ENCODE measurements around the gene ITGA2B. TPM values are rescaled to one million over a fixed set of nuclear protein-coding genes. Genes with fewer than 3 reads are reported as not detected.
A peak's percentile ranks its signal among the peaks of the same experiment; 100 is the strongest.

ITGA2B gene
- total RNA-seq, 1 experiment from 2014 or later, result 3.1 TPM

DNA sequence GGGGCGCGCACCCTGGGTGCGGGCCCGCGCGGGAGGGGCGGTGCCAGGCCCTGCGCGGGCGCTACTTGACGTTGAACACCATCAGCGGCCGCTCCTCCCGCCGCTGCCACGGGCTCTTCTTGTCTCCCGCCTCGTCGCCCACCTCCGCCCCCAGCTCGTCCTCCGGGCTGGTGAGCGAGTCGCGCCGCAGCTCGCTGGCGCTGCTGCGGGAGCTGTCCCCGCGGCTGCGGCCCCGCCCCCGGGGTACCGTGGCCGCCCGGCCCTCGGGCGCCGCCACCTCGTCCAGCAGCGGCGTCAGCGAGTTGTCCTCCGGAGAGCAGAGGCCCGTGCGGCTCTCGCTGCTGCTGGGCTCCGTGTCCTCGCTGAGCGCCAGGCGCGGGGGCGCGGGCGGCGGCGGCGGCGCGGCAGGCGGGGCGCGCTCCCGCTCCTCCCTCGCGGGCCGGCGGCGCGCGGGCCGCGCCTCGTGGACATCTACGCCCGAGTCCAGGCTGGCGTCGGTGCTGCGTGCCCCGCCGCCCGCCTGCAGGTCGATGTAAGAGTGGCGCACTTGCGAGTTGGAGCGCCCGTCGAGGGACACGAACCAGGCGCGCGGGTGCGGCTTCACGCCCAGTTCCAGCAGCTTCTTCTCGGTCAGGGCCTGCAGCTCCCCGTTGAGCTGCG is 35.6 kb downstream of the ITGA2B start:
- Histone ChIP-seq H3F3A (ENCODE audit: low read length, unreplicated experiment) (no peaks in the 10 kb centered on the region), H3K27me3 (ENCODE audit: low read length) (no peaks in the 10 kb centered on the region), H3K36me3 (ENCODE audit: low read depth, low read length) (peaks cover 13% of the 10 kb centered on the region; the same call in 1 of the 2 replicates), H3K4me3 (ENCODE audit: low read length) (no peak overlapping the region), H3K27ac (ENCODE audit: low read length) (no peak overlapping the region), H3K9me2 (replicated peaks; ENCODE audit: low read length) (no peaks in the 10 kb centered on the region), H3K4me1 (ENCODE audit: insufficient read depth, low read length) (no peaks in the 10 kb centered on the region), H4K20me1 (ENCODE audit: low read length) (no peaks in the 10 kb centered on the region), H3K79me2 (ENCODE audit: low read length) (no peaks in the 10 kb centered on the region), H3K9ac (ENCODE audit: low read length) (no peak overlapping the region), H3K9me3 (ENCODE audit: low read length) (no peaks in the 10 kb centered on the region), H3K4me2 (ENCODE audit: low read length) (no peak overlapping the region), H2AFZ (ENCODE audit: low read length) (no peak overlapping the region)
- CTCF ChIA-PET, result no interaction called here
- POLR2A ChIA-PET (ENCODE audit: unreplicated experiment), result interaction anchor here (0.7 kb wide), 1 partner anchor 409 kb away, joined by 4 read pairs; no protein-coding TSS in a partner anchor
- BruUV-seq (replicated peaks), result no TSS peak
- DNase-seq (no peak), ATAC-seq (peak; percentile 16; the same call in 1 of the 2 replicates)
- intact Hi-C loops (cut with micrococcal nuclease), result no loop called here
- TF ChIP-seq EZH2phosphoT487 (IDR thresholded peaks at IDR 0.05; ENCODE audit: borderline replicate concordance, low read length) (no peak), EZH2 (IDR thresholded peaks at IDR 0.05; ENCODE audit: low read length, unreplicated experiment) (no peak)
- TF ChIP-seq, protein P1, sequence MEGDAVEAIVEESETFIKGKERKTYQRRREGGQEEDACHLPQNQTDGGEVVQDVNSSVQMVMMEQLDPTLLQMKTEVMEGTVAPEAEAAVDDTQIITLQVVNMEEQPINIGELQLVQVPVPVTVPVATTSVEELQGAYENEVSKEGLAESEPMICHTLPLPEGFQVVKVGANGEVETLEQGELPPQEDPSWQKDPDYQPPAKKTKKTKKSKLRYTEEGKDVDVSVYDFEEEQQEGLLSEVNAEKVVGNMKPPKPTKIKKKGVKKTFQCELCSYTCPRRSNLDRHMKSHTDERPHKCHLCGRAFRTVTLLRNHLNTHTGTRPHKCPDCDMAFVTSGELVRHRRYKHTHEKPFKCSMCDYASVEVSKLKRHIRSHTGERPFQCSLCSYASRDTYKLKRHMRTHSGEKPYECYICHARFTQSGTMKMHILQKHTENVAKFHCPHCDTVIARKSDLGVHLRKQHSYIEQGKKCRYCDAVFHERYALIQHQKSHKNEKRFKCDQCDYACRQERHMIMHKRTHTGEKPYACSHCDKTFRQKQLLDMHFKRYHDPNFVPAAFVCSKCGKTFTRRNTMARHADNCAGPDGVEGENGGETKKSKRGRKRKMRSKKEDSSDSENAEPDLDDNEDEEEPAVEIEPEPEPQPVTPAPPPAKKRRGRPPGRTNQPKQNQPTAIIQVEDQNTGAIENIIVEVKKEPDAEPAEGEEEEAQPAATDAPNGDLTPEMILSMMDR (conservative IDR thresholded peaks at IDR 0.05; ENCODE audit: low read depth, low read length), result no peak

GRCh38 chr17:44352828-44353671 is 36.4 kb downstream of the ITGA2B start:
- H4K20me1 ChIP-seq (ENCODE audit: low read length), result no peaks in the 10 kb centered on the region
- H3K9ac ChIP-seq (ENCODE audit: low read length), result no peak overlapping the region
- no peaks in the 10 kb centered on the region for H3K79me2 ChIP-seq (ENCODE audit: low read length)
- no peaks in the 10 kb centered on the region for H3K9me3 ChIP-seq (ENCODE audit: low read length)
- H3K27ac ChIP-seq (ENCODE audit: low read length), result no peak overlapping the region
- no peaks in the 10 kb centered on the region for H3F3A ChIP-seq (ENCODE audit: low read length, unreplicated experiment)
- POLR2A ChIA-PET (ENCODE audit: unreplicated experiment), result interaction anchor here (0.5 kb wide), 1 partner anchor 334 kb away, joined by 3 read pairs; no protein-coding TSS in a partner anchor
- H3K4me3 ChIP-seq (ENCODE audit: low read length), result no peak overlapping the region
- no peaks in the 10 kb centered on the region for H3K4me1 ChIP-seq (ENCODE audit: insufficient read depth, low read length)
- H2AFZ ChIP-seq (ENCODE audit: low read length), result no peak overlapping the region
- H3K4me2 ChIP-seq (ENCODE audit: low read length), result no peak overlapping the region
- intact Hi-C loops (cut with micrococcal nuclease), result no loop called here
- CTCF ChIA-PET, result no interaction called here
- DNase-seq, result no peak
- peaks cover 13% of the 10 kb centered on the region; the same call in 1 of the 2 replicates for H3K36me3 ChIP-seq (ENCODE audit: low read depth, low read length)
- no peak for ATAC-seq
- no peaks in the 10 kb centered on the region for H3K27me3 ChIP-seq (ENCODE audit: low read length)
- no peaks in the 10 kb centered on the region for H3K9me2 ChIP-seq (replicated peaks; ENCODE audit: low read length)
- no TSS peak for BruUV-seq (replicated peaks)
- TF ChIP-seq EZH2 (IDR thresholded peaks at IDR 0.05; ENCODE audit: low read length, unreplicated experiment) (no peak), EZH2phosphoT487 (IDR thresholded peaks at IDR 0.05; ENCODE audit: borderline replicate concordance, low read length) (no peak)
- TF ChIP-seq, protein P1 (conservative IDR thresholded peaks at IDR 0.05; ENCODE audit: low read depth, low read length), result no peak

Data from PC-3 (cell line).